Stimulated activated CD8-positive, alpha-beta memory T cell treated with anti-CD3 and anti-CD28 coated beads, Interleukin-12 subunit alpha, Interleukin-12 subunit beta, amount 100 ng/mL, for 4 hours (primary cell): ENCODE measurements around the gene CD81.

Source experiments
- DNase-seq: peaks from one replicate; pipeline ENCODE4 v3.0.0-alpha.2; 2020; ENCODE audit warnings: low read depth

CD81 gene

GRCh38 chr11:2390725-2391151, 13.6 kb downstream of the CD81 start:
- DNase-seq, result no peak

- DNase-seq, result no peak
These were observed 14.3 kb downstream of the CD81 start for GRCh38 chr11:2391181-2391975.

DNA sequence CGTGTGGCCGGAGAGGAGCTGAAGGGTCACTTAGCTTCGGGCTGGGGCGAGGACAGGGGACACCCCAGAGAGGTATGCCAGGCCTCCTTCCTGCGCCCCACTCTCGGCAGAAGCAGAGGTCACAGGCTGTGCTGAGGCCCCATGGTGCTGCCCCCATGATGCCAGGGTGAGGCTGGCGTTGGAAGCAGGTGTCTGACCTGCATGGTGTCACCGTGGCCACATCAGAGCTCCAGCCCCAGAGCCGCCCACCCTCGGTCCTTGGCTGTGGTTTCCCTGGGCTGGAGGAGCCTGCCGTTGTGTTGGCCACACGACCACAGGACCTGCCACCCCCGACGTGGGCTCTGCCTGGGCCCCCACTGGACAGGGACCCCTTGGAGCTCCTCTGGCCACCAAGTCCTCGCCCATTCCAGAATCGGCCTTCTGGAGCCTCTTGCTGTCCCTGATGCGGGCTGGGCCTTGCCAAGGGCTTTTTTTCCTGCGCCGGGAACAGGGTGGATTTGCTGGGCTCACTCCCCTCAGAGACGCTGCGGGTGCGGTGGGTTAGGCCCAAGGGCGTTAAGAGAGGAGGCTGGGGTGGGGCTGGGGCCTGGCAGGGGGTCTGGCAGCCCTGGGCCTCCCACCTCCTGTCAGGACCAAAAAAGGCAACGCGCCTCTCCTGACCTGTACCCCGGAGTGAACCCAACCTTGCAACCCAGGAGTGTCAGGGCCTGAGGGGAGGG, 15.3 kb downstream of the CD81 start:
- no peak for DNase-seq

GRCh38 chr11:2393111-2393868, 16.2 kb downstream of the CD81 start:
- DNase-seq, result no peak

DNA sequence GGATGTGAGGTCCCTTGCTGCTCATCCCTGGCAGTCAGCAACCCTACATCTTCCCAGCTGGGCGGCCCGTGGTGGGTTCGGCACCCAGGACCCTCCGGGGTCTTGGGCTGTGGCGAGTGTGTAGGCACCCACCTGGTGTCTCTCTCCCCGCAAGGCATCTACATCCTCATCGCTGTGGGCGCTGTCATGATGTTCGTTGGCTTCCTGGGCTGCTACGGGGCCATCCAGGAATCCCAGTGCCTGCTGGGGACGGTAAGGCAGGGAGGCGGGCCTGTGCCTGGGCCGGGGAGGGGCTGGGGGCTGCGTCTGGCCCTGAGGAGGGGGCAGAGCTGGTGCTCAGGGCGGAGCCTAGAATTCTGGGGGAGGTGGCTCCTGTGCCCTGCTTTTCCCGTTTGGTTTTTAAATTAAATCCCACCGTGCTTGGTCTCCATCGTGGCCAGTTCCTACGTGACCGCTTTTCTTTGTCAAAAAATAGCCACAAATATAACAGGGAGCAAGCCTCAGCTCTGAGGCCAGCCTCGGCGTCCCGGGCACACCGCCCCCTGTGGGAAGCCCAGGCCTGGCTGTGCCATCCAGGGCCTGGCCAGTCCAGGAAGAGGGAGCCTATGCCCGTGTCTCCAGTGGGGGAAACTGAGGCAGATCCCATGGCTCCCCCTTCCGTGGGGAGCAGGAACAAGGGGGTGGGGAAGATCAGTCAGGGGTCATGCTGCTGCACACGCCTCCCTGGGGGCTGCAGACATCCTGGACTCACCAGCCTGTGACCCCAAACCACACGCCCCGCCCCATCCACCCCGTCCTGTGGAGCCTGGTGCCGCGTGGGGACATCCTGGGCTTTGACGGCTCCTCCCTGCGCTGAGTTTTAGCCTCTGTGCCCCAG, 17.1 kb downstream of the CD81 start:
- DNase-seq, result no peak

- DNase-seq, result no peak
These were observed 17.7 kb downstream of the CD81 start for GRCh38 chr11:2394818-2395105.

DNA sequence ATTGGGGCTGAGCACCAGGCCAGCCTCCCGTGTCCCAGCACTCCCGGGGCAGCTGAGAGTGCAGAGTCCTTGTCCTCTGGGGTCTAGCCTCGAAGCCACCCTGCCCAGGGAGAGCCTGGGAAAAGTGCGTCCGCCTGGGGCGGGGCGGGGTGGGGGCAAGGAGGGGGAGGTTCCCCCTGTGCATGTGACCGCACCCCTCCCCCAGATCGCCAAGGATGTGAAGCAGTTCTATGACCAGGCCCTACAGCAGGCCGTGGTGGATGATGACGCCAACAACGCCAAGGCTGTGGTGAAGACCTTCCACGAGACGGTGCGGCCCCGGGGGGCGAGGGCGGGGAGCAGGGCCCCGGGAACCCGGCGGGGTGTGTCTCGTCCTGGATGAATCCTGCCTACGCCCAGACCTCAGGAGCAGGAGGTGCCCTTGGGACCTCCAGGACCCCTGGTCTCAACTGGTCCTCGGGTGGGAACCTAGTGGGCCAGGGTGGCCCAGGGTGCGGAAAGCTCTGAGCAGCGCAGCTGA, 18.2 kb downstream of the CD81 start:
- DNase-seq, result no peak

GRCh38 chr11:2395856-2396255, 18.7 kb downstream of the CD81 start:
- no peak for DNase-seq

- DNase-seq, result no peak
These were observed 19.4 kb downstream of the CD81 start for GRCh38 chr11:2396471-2396870.

DNA sequence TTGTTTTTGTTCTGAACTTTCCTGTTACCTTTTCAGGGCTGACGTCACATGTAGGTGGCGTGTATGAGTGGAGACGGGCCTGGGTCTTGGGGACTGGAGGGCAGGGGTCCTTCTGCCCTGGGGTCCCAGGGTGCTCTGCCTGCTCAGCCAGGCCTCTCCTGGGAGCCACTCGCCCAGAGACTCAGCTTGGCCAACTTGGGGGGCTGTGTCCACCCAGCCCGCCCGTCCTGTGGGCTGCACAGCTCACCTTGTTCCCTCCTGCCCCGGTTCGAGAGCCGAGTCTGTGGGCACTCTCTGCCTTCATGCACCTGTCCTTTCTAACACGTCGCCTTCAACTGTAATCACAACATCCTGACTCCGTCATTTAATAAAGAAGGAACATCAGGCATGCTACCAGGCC, 19.9 kb downstream of the CD81 start:
- DNase-seq, result no peak

- DNase-seq, result no peak
These were observed 21.7 kb downstream of the CD81 start for GRCh38 chr11:2398664-2399355.

GRCh38 chr11:2399488-2400068, 22.5 kb downstream of the CD81 start:
- no peak for DNase-seq

DNA sequence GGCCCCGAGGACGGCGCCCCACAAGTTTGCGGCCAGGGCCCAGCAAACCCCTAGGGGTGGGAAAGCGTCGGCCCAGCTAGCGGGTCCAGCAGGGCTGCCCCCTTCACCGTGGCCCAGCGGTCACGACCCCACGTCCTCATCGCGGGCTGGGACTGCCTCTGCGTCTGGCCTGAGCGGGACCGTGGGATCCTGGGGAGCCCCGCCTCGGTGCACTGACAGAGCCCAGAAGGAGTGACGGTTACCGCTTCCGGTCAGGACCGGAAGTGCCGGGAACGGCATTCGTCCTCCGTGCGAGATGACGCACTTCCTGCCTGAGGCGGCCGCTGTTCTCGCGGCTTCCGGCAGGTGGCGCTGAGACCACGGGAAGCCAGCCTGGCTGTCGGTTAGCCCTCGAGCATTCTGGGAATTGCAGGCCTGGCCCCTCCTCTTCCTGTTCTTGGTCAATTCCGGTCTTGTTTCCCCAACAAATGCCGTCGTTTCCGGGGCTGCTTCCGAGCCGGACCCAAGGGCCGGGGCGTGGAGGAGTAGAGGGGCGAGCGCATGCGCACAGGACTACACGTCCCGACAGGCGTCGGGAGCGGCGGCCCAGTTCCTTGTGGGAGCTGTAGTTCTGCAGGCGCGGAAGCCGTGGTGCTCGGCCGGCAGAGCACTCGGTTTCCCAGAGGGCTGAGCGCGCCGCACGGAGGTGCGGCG, 23.1 kb downstream of the CD81 start, which contains the start of gene TSSC4:
TSS of gene TSSC4 (plus strand) at position 682 of the 693 bp plus-strand sequence. CDS start 1,884 bp downstream, outside the sequence.
- peak; percentile 99 for DNase-seq

- DNase-seq, result no peak
These were observed 23.8 kb downstream of the CD81 start for GRCh38 chr11:2400762-2401435.

GRCh38 chr11:2401436-2401984, 24.4 kb downstream of the CD81 start:
- no peak for DNase-seq

DNA sequence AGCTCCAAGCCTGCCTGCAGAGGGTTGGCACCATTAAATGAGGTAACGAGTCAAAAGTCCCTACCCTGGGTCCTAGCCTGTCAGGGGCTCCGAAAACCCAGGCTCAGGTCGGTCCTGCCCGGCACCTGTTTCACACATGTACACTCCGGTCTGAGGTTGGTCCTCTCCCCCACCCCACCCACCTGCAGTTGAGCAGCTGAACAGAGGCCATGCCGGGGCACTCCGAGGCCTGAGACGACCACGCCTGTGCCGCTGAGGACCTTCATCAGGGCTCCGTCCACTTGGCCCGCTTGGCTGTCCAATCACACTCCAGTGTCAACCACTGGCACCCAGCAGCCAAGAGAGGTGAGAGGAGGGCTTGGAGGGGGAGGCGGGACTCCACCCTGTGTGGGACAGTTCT, 25.0 kb downstream of the CD81 start:
- DNase-seq, result no peak

DNA sequence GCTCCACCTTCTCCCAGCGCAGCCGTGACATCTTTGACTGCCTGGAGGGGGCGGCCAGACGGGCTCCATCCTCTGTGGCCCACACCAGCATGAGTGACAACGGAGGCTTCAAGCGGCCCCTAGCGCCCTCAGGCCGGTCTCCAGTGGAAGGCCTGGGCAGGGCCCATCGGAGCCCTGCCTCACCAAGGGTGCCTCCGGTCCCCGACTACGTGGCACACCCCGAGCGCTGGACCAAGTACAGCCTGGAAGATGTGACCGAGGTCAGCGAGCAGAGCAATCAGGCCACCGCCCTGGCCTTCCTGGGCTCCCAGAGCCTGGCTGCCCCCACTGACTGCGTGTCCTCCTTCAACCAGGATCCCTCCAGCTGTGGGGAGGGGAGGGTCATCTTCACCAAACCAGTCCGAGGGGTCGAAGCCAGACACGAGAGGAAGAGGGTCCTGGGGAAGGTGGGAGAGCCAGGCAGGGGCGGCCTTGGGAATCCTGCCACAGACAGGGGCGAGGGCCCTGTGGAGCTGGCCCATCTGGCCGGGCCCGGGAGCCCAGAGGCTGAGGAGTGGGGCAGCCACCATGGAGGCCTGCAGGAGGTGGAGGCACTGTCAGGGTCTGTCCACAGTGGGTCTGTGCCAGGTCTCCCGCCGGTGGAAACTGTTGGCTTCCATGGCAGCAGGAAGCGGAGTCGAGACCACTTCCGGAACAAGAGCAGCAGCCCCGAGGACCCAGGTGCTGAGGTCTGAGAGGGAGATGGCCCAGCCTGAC, 26.0 kb downstream of the CD81 start:
- no peak for DNase-seq

DNA sequence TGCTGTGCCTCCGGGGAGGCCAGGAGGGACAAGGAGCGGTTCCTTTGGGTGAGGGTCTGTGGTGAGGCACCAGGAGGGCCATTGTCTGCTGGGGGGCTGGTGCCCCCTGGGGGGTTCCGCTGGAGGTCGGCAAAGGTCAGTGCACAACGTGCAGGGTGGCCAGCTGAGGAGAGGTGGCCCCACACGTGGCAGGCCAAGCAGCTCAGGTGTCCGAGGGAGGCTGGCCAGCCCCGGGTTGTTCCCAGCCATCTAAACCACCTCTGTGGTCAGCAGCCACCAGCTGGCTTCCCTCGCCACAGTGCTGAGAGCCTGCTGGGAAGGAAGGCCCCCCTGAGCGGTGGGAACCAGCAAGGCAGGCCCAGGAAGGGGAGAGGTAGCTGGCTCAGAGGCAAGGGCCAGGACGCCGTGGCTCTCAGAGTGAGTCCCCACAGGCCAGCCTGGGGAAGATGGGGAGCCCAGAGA, 27.7 kb downstream of the CD81 start:
- DNase-seq, result no peak
